GM19372 (cell line): ENCODE measurements around the gene NPC1L1.

Source experiments
- ATAC-seq: cut with Tn5 transposase; IDR thresholded peaks from one replicate; pipeline ENCODE4 v1.9.1; 2021; ENCODE audit warnings: mild to moderate bottlenecking, low read depth, moderate library complexity; ENCODE audit not compliant: unreplicated experiment

The NPC1L1 gene

DNA sequence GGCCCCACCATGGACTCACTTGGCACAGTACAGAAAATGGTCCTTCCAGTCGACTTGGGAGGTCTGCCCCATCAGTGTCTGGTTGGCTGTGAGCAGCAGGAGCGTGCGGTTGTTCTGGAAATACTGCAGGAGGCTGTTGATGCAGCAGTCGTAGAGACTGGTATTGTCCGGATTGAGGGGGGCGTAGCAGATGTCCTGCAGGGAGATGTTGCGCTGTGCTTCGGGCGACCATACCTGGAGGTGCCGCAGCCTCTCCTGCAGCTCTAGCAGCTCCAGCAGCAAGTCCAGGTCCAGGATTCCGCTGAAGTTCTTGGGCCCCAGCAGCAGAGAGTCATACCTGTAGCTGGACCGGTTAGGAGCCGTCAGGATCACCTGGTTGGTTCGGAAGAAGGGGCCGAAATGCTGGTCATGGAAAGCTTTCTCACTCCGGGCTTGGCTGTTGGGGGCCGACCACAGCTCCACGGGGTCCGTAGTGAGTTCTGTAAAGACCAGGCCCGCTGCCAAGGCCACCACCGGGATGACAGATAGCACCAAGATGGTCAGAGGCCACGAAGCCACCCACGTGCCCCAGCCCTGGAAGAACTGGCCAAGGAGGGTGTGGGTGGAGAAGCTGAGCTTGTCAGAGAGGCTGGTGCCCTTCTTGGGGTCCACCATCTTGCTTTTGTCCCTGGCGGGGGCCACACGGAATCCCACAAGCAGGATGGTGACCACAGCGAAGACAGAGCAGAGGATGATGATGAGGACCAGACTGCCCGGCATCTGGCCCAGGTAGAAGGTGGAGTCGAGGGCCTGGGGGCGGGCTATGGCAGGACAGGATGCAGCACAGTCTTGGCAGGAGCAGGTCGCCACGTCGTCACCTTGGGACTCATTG is 2.1 kb downstream of the NPC1L1 start:
- ATAC-seq = no peak

DNA sequence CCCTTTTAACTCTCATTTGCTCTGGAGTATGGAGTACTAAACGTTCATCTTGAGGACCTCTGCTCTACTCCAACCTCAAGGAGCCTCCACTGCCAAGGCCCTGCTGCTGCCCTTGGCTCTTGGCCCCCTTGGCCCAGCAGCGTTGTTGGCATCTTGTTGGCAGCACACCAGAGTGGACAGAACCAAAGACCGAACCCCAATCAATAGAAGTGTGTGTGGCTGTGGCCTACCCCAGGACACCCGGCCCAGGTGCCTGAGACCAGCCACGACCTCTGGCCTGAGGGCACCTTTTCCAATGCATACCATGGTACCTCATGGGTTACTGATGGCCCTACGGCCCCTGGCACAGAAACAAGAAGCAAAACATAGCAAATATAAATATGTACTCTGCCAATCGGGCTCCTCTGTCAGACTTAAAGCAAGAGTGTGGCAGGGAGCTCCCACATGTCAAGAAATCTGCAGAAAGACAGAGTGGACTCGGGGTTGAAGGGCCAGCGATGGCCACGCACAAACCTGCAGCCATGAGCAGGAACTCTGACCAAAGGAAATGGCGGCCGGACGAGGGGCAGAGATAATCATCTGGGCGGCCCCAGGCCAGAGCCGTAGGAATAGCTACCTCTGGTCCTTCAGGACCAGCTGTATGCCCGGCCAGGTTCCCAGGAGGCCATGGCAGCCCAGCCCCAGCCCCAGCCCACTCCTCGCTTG is 2.9 kb downstream of the NPC1L1 start:
- ATAC-seq = no peak

DNA sequence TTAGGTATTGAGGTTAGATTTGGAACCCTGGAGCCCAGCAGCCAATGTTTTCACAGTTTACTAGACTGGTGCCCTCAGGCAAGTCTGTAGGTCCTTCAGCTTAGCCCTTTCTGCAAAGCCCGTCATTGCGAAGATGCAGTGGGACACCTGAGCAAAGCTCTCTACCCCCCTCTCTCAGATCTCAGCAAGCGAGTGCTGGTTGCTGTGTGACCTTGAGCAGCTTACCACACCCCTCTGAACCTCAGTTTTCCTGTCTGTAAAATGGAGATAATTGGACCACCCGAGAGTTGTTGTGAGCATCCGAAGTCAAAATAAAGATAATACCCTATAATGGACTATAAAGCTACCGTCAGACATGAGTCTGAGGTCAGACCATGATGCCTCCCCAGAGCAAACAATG is 3.7 kb downstream of the NPC1L1 start:
- ATAC-seq = no peak

DNA sequence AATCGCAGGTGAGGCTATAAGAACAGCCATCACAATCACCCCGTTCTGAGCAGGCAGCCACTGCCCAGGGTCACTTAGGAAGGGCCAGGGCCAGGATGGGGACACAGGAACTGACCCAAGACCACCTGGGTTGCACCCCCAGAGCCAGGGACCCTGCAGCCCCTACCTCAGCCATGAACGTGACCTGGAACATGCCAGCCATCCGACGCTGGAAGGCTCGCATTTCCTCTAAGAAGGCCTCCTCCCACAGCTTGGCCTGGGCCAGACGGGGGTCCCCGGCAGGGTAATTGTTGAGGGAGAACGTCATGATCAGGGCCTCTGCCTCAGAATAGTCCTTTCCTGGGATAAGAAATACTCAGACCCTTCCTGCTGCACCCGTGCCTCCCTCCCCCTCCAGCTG is 5.0 kb downstream of the NPC1L1 start:
- ATAC-seq = no peak

DNA sequence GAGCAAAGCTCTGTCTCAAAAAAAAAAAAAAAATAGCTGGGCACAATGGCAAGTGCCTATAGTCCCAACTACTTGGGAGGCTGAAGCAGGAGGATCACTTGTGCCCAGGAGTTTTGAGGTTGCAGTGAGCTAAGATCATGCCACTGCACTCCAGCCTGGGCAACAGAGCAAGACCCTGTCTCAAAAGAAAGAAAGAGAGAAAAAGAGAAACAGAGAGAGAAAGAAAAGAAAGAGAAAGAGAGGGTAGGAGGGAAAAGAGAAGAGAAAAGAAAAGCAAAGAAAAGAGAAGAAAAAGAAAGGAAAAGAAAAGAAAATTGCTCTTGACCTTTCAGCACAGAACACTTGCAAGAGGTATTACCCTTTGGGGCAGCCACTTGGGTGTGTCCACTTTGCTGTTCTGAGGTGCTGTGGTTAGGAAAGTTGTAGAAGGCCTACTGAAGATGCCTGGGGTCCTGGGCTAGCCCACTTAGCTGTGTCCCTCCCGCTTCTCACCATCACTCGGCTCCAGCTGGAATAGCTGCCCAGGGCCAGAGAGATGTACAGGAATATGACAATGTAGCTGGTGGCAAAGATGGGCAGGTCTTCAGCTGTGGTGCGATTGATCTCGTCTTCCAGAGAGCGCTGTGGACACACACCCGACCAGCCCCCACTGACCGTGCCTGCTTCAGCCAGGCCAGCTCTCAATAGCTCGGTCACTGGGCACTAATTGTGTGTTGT is 5.6 kb downstream of the NPC1L1 start:
- no peak for ATAC-seq

DNA sequence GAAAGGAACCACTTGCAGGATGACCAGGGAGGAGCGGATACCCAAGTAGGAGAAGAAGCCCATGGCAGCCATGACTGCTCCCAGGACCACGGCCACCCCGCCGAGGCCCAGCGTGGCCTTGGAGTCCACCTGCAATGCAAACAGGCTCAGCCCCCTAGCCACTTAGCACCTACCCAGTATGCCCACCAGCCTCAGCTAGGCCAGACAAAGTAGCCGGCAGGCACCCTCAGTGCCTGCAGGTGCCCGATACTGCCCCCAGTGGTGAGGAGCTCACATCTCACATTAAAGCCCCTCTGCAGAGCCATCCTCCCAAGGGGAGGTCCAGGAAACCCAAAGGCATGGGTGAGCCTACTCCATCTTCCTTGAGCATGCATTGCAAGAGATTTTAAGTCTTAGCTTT is 6.6 kb downstream of the NPC1L1 start:
- no peak for ATAC-seq

DNA sequence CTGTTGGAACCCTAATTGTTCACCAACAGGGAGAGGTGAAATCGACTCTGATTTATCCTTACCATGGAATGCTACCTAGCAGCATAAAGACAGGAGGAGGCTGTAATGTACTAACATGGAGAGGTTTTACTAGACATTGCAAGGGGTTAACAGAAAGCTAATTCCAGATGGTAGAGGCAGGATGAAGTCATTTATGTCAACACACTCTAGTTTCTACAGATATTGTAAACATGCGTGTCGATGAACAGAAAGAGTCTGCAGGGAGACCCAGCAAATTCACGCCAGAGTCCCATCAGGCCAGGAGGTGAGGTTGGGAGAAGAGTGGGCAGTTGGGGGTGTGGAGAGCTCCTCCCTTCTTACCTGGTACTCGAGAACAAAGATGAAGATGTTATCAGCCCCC is 7.0 kb downstream of the NPC1L1 start:
- no peak for ATAC-seq

DNA sequence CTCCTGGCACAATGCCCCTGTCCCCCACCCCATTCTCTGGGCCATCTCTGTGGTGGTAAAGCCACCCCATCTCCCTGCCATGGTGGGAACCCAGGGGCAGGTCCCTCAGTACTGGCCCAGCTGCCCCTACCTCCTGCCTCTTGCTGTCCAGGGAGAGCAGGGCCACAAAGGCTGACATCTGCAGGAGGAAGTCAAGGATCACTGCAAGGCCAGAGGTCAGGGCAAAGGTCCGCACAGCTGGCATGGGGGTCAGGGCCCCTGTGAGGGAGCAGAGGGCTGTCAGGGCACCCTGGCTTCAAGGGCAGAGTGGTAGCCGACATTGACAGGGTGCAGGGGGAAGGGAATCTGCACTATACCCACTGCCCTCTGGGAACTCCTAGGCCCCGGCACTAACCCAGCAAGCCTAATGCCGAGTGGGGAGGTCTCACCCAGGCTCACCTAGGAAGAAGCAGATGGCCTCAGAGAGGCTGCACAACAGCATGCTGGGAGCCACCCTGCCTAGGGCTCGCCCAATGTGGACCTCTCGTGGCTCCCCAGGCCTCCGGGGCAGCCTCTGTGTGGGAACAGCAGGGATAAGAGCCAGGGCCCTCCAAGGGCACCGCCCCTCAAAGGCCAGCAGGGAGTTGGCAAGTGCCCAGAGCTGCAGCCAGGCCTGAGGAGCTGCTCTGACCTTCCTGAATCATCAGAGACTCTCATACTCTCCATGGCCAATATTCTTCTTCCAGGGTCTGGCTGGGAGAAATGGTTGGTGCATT is 7.7 kb downstream of the NPC1L1 start:
- no peak for ATAC-seq

DNA sequence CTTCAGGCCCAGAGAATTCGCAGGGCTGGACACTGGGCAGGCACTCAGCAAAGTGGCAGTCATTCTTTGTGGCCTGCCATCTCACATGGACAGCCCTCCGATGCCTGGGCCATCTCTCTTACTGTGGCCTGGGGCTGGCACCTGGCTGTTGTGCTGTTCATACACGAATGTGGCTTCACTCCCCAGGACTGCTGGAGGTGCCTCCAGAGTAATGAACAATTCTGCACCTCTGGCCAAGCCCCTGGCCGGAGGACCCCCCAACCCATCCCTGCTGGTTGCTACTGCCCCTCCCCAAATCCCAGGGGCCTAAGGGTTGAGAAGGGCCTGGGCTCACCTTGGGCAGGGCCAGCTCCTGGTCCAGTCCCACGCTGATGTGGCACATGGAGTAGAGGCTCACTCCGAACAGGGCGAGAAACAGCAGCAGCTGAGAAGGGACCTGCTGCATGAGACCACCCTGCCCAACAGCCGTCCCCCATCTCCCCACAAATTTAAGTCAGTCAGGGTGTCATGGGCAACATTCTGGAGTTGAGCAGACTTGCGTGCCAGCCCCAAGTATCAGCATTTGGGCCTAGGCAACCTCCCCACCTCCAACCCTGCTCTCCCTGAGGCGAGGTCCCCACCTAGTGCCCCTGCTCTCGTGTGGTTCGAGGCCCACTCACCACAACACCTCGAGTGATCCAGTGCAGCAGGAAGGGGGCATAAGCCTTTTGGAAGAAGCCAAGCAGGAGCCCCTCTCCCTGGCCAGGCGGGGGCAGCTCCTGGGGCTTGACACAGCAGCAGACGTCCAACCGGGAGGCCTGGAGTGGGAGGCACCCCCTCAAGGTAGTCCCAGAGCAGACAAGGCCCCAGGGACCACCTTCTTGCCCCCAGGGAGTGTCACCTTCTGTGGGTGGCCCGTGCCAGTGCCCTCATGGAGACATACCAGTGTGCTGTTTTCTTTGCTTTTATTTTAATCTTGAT is 9.4 kb downstream of the NPC1L1 start:
- ATAC-seq = no peak

DNA sequence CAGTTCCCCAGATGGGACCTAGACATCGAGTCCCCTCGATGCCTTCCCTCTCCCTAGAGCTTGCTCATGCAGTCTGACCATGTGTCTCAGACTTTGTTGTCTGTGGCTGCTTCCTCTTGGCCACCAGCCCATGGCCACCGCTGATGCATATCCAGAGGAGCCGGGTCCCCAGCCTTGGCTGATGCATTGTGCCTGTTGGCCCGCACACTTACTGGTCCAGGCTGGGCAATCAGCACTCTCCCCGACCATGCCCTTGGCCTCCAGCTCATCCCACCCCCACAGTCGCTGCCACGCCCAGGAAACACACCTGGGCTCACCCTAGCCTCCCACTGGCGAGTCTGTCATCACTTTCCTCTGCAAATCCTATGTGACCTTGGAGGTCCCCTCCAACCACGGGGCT is 10.1 kb downstream of the NPC1L1 start:
- ATAC-seq = no peak

DNA sequence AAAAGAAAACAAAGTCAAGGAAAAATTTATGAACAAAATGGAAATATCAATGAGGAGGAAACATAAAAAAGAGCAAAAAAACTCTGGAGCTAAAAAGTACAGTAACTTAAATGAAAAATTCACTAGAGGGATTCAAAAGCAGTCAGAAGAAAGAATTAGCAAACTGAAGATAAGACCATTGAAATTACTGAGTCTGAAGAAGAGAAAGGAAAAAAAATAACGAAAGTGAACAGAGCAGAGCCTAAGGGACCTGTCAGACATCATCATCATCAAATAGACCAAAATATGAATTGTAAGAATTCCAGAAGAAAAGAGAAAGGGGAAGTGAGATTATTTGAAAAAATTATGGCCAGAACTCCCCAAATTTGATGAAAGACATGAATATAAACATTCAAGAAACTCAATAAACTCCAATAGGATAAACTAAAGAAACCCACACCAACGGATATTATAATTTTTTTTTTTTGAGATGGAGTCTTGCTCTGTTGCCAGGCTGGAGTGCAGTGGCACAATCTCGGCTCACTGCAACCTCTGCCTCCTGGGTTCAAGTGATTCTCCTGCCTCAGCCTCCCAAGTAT is 16.2 kb downstream of the NPC1L1 start:
- ATAC-seq = no peak

DNA sequence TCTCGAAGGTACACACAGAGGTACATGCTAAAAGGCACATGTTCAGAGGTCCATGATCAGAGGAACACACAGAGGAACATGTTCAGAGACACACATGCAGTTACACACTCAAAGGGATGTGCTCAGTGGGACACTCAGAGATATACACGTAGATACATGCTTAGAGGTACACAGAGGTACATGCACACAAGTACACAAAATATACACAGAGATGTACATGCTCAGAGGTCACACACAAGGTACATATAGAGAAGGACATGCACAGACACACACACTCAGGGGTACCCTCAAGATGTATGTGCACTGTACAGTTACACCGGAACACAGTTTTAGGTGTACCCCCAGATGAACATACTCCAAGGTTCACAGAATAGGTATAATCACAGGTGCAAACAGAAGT is 18.8 kb downstream of the NPC1L1 start:
- no peak for ATAC-seq

DNA sequence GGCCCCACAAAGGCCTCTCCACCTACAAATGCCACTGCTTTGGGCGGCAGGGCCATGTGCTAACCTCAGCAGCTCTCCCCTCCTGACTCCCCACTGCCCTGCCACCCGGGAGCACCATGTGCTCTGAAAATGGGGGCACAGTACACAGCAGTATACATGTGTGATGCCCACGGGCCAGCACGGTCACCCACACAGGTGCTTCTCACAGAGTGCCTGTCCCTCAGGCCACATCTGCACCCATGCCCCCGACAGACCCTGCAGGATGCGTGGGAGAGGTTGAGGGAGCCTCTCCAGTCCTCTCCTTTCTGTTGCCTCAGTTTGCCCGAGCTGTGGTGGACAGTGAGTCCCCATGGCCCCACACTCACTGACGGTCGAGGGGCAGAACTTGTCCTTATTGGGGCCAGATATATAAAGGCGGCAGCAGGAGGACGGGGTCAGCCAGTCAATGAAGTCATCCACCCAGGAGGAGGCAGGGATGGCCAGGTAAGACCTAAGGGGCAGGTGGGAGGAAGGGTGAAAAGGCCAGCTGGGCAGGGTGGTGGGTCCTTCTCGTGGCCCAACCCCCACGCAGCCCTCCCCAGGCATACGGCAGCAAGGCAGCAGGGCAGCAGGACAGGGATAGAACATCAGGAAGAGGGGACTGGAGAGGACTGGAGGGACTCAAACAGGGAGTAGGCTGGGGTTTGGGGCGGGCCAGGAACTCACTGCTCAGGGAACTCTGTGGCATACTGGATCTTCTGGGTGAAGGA is 19.6 kb downstream of the NPC1L1 start:
- no peak for ATAC-seq

DNA sequence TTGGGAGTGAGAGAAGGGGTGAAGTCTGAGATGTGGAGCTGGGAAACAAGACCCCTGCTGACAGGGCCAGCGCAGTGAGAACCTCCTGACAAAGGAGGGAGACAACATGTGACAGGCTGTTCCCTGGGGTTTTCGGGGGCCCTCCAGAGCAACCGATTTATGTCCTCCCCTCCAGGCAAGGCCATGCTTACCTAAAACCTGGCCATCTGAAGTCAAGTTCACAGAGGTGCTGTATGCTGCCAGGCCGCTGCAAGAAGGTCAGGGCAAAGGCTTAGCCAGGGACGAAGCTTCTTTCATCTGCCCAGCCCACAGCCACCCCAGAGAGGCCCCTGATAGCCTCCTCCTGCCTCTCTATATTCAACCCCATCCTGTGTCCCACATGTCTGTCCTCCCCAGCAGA is 20.6 kb downstream of the NPC1L1 start:
- ATAC-seq = no peak

DNA sequence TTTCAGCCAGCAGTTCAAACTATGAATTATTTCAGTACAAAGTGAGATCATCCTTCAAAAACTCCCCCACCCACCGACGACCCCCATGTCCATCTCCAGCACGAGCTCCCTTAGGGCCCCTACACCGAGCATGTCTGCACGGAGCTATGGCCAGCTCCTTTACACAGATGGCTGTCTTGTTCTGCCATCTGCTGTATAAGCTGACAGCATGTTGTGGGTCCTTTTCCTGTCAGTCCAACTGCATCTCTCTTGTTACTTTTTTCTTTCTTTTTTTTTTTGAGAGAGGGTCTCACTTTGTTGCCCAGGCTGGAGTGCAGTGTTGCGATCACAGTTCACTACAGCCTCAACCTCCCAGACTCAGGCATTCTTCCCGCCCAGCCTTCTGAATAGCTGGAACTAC is 21.6 kb downstream of the NPC1L1 start:
- no peak for ATAC-seq

DNA sequence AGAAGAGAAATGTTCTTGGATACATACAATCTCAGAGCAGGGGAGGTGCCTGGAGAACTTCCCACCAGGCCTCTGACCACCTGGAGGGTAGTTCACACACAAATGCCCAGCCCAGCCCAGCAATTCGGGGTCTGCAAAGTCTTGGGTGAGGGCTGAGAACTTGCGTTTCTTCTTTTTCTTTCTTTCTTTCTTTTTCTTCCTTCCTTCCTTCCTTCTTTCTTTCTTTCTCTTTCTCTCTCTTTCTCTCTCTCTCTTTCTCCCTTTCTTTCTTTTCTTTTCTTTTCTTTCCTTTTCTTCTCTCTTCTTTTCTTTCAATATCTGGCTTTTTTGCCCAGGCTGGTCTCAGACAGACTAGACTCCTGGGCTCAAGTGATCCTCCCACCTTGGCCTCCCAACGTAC is 22.4 kb downstream of the NPC1L1 start:
- no peak for ATAC-seq

DNA sequence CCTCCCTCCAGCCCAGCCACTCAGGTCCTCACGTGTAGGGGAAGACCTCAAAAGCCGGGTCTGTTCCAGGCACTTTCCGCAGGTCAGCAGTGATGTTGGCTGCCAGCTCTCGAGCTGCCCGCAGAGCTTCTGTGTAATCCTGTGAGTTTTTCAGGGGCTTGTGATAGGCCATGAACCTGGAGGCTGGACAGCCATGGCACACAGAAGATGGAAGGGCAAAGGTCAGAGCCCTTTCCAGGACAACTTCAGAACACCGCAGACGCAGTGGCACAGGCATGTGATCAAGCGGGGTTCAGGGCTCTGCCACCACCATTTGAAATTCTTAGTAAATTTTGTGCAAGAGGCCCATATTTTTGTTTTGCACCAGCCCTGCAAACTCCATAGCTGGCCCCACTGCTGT is 24.0 kb downstream of the NPC1L1 start:
- ATAC-seq = no peak

DNA sequence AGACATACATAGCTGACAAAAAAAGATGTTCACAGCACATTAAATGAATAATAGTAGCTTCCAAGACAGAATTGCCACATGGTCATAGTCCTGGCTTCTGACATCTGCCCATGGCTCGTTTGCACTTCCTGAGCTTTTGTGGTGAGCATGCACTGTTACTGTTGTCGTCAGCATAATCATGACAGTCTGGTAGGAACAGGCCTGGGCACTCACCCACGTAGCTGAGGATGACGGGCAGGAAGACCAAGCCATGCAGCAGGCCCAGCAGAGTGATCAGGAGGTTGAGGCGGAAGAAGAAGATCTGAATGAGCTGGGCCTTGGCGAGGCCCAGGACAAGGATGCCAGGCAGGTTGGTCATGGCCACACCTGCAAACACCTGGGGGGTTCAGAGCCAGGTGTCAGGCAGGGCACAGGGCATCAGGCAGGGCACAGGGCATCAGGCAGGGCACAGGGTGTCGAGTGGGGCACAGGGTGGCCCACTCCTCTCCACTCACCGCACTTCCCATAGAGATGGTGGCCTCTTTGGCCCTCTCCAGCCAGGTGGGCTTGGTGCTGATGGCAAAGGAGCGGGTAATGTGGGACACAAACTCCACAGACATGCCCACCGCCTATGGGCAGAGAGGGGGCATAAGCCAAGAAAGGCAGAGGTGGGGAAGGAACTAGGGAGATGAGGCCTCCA is 25.4 kb downstream of the NPC1L1 start:
- ATAC-seq = no peak
